Measurements from ENCODE around the gene CCDC47.

The CCDC47 gene

DNA sequence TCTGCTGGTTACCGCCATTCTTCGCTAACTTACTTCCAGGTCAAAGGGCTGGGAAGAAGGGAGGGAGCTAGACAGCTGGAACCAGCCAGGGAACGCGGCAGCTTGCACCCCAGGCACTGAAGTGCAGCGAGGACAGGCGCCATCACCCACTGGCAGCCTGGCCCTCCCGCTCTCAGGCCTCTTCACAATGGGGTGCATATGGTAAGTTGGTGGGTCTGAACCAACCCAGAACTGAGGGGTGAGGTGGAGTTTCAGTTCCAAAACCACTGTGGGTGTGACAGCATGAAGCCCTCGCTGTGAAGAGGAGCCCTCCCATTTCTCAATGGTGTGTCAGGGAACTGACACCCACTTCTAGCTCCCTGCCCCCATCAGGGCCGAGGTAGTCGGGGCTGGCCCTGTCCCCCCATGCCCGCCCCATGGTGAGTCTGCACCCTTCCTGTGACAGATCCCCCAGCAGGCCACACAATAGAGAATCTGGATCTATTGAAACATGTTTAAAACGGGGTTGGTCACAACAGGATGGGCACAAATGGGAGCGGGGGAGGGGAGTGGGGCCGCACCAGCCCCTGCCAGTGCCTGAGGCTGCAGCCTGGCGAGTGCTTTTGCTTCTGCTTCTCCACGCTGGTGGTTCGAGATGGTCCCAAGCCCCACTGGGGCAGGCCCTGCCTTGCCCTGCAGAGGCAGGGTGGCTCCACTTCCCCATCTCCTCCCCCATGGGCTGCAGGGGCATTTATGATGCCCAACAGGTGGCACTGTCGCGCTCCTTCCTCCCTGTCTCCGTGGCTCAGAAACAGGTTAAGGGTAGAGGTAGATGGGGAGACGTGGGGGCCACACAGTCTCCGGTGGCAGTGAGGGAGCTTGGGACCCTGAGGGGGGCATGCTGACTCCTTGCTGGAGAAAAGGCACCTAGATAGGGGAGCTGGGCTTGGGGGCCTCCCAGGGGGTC, 75.8 kb downstream of the CCDC47 start:
- DNase-seq: peak; percentile 53

DNA sequence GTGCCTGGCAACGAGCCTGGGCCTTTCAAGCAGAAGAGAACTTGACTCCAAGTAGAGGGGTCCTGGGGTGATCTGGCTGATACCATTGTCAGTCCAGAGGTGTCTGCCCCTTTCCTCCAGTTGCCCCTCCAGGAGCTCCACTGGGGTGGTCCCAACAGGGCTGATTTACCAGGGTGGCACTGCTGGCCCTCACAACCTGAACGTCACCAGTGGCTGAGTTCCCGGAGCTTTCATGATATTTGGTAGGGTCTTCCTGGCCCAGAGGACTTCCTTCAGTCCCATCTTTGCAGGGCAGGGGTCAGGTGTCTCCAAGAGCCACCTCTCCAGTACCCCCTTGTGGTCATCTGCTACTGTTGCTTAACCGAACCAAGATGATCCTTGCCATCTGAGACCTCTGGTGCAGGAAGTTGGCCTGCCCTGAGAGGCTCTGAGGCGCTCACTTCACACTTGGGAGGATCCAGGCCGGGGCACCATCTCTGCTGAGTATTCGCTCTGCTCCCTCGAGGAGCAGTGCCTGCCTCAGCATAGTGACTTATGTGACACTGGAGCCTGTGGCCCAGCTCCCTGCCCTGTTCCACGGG, 76.9 kb downstream of the CCDC47 start:
- DNase-seq: no peak

DNA sequence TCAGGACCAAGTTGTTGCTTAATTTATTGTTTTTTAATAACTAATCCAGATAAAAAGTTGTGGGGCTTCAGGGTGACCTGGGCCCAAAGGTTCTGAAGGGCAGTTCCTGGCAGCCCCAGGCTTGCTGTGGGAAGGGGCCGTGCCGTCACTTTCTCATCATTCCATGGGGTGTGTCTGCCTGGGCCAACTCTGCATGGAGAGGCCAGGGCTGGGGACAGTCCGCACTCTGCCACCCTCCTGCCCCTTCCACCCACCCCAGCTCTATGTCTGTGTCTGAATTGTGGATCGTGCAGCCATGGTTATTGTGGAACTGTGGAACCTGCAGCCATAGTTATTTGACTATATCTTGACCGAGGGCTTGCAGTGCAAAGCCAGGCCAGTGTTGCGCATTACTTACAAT, 77.5 kb downstream of the CCDC47 start:
- no peak for DNase-seq

Measured in NCI-H2107 (cell line).